Cardiac muscle cell (in vitro differentiated cells and primary cell): ENCODE results near the gene ARMC3. TPM values are rescaled to one million over a fixed set of nuclear protein-coding genes. Genes with fewer than 3 reads are reported as not detected.

Source experiments
- DNase-seq, 2 donors: peaks; one replicate each; pipeline versions ENCODE4 v3.0.0 to v3.0.0-alpha.2; 2010 to 2017; ENCODE audit warnings: low read depth in 1 of 2, low spot score in 1 of 2
- H3K27ac ChIP-seq: fragments of 200-600 bp; sonication (generic); 2 replicates; pipeline ENCODE4 v1.5.1; 2016
- H3K27me3 ChIP-seq: fragments of 200-600 bp; sonication (generic); 2 replicates; pipeline ENCODE4 v1.6.0; 2016; ENCODE audit warnings: control low read depth
- H3K36me3 ChIP-seq: fragments of 200-600 bp; sonication (generic); 2 replicates; pipeline ENCODE4 v1.5.1; 2016; ENCODE audit warnings: control low read depth
- H3K4me1 ChIP-seq: fragments of 200-600 bp; sonication (generic); 2 replicates; pipeline ENCODE4 v1.8.1; 2017; ENCODE audit warnings: low read depth, mild to moderate bottlenecking, mixed run types
- H3K4me3 ChIP-seq: fragments of 200-600 bp; sonication (generic); 2 replicates; pipeline ENCODE4 v1.5.1; 2016; ENCODE audit warnings: mild to moderate bottlenecking
- H3K9me3 ChIP-seq: fragments of 200-600 bp; sonication (generic); 2 replicates; pipeline ENCODE4 v1.5.1; 2017; ENCODE audit warnings: low read depth, mild to moderate bottlenecking, control low read depth
- CTCF ChIP-seq: IDR thresholded peaks from 2 replicates; pipeline ENCODE4 v1.5.1; 2012; ENCODE audit warnings: low read depth, mild to moderate bottlenecking, low read length
- polyA plus RNA-seq: library from polyadenylated mRNA; unstranded; fragments of >200 nt; fragmentation: Nextera tagmentation; extraction: Ambion mirVana; gene quantifications from 2 replicates; pipeline ENCODE4 v1.2.1, GENCODE V29; 2016
- total RNA-seq: library from RNA; depleted of rRNA; stranded (reverse); fragments of >200 nt; gene quantifications from 2 replicates; pipeline ENCODE4 v1.2.3, GENCODE V29; 2016

The ARMC3 gene
- total and polyA plus RNA-seq, 2 experiments from 2014 or later, result not detected

GRCh38 chr10:23005150-23005549, 77.3 kb downstream of the ARMC3 start:
- Histone ChIP-seq H3K27me3 (no peaks in the 10 kb centered on the region), H3K4me3 (no peak overlapping the region), H3K9me3 (no peaks in the 10 kb centered on the region), H3K4me1 (no peaks in the 10 kb centered on the region), H3K27ac (no peak overlapping the region), H3K36me3 (no peaks in the 10 kb centered on the region)
- DNase-seq, result no peak
- no peak for TF ChIP-seq CTCF

GRCh38 chr10:23013581-23014335, 85.9 kb downstream of the ARMC3 start:
- Histone ChIP-seq H3K27ac (no peak overlapping the region), H3K4me3 (no peak overlapping the region)
- no peak for TF ChIP-seq CTCF

GRCh38 chr10:23015021-23015707, 87.3 kb downstream of the ARMC3 start:
- no peaks in the 10 kb centered on the region for H3K9me3 ChIP-seq
- no peak for TF ChIP-seq CTCF
- no peak for DNase-seq
- no peaks in the 10 kb centered on the region for H3K36me3 ChIP-seq
- no peaks in the 10 kb centered on the region for H3K27me3 ChIP-seq
- H3K4me3 ChIP-seq, result no peak overlapping the region
- no peaks in the 10 kb centered on the region for H3K4me1 ChIP-seq
- no peak overlapping the region for H3K27ac ChIP-seq

More at GRCh38 chr10:23013581-23014335, 85.9 kb downstream of the ARMC3 start:
- H3K27me3 ChIP-seq, result no peaks in the 10 kb centered on the region
- H3K36me3 ChIP-seq, result no peaks in the 10 kb centered on the region
- no peaks in the 10 kb centered on the region for H3K4me1 ChIP-seq
- no peak for DNase-seq
- no peaks in the 10 kb centered on the region for H3K9me3 ChIP-seq

- Histone ChIP-seq H3K9me3 (no peaks in the 10 kb centered on the region), H3K27ac (no peak overlapping the region), H3K36me3 (no peaks in the 10 kb centered on the region), H3K27me3 (no peaks in the 10 kb centered on the region), H3K4me3 (no peak overlapping the region), H3K4me1 (no peaks in the 10 kb centered on the region)
- no peak for TF ChIP-seq CTCF
- no peak for DNase-seq
These were observed 88.8 kb downstream of the ARMC3 start for GRCh38 chr10:23016636-23017035.

- Histone ChIP-seq H3K27me3 (no peaks in the 10 kb centered on the region), H3K36me3 (no peaks in the 10 kb centered on the region), H3K27ac (no peak overlapping the region), H3K4me3 (no peak overlapping the region), H3K9me3 (no peaks in the 10 kb centered on the region), H3K4me1 (no peaks in the 10 kb centered on the region)
- no peak for DNase-seq
- no peak for TF ChIP-seq CTCF
These were observed 91.8 kb downstream of the ARMC3 start for GRCh38 chr10:23019633-23020032.
